GM13977 (cell line): ENCODE data around the gene SUN5.

Experiments used
- DNase-seq: peaks from one replicate; pipeline ENCODE4 v3.0.0; 2012; ENCODE audit warnings: low spot score
- in situ Hi-C: fragments of 300-500 bp; cut with MboI; formaldehyde crosslinking; loops from one replicate; pipeline ENCODE4 v1.12.0; 2022; ENCODE audit warnings: low sequenced_read_pairs, low pct_unique_long_range_greater_than_20kb, mixed read lengths, inconsistent platforms; ENCODE audit not compliant: unreplicated experiment
- TF ChIP-seq, protein P1 (sequence below): IDR thresholded peaks from 2 replicates; pipeline ENCODE4 v1.5.1; 2012; ENCODE audit warnings: mild to moderate bottlenecking, control low read depth; ENCODE audit not compliant: insufficient read depth; ENCODE audit errors: extremely low read depth, missing control alignments

The SUN5 gene

GRCh38 chr20:33026779-33027759 lies 22.8 kb upstream of the SUN5 start:
- TF ChIP-seq, protein P1, sequence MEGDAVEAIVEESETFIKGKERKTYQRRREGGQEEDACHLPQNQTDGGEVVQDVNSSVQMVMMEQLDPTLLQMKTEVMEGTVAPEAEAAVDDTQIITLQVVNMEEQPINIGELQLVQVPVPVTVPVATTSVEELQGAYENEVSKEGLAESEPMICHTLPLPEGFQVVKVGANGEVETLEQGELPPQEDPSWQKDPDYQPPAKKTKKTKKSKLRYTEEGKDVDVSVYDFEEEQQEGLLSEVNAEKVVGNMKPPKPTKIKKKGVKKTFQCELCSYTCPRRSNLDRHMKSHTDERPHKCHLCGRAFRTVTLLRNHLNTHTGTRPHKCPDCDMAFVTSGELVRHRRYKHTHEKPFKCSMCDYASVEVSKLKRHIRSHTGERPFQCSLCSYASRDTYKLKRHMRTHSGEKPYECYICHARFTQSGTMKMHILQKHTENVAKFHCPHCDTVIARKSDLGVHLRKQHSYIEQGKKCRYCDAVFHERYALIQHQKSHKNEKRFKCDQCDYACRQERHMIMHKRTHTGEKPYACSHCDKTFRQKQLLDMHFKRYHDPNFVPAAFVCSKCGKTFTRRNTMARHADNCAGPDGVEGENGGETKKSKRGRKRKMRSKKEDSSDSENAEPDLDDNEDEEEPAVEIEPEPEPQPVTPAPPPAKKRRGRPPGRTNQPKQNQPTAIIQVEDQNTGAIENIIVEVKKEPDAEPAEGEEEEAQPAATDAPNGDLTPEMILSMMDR: no peak
- DNase-seq: no peak
- in situ Hi-C loops: no loop called here

GRCh38 chr20:33026072-33026778 lies 22.0 kb upstream of the SUN5 start:
- TF ChIP-seq, protein P1: no peak
- in situ Hi-C loops: no loop called here
- DNase-seq: no peak

- TF ChIP-seq, protein P1: no peak
- no peak for DNase-seq
- in situ Hi-C loops: no loop called here
These were observed 21.2 kb upstream of the SUN5 start for GRCh38 chr20:33025318-33025876.

DNA sequence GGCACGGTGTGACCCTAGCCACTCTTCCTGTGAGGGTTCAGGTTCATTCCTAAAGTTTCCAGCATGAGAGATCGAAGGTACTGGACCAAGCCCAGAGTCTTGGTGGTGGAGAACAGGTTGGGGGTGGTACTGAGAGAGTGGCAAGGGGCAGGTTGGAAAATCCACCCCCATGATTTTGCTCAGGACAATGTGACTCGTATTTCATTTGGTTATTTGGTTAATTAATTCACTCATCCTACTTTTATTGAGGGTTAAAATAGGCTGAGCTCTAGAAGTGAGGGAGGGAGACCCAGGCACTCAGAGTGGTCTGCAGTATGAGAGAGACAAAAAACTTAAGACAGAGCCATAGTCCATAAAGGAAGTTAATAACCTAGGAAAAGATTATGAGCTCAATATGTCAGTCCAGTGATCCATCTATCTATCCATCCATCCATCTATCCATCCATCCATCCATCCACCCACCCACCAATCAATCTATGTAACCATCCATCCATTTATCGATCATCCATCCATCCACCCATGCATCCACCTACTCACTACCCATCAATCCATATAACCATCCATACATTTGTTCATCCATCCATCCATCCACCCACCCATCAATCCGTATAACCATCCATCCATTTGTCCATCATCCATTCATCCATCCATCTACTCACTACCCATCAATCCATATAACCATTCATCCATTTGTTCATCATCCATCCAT lies 20.5 kb upstream of the SUN5 start:
- TF ChIP-seq, protein P1: no peak
- no peak for DNase-seq
- in situ Hi-C loops: no loop called here

DNA sequence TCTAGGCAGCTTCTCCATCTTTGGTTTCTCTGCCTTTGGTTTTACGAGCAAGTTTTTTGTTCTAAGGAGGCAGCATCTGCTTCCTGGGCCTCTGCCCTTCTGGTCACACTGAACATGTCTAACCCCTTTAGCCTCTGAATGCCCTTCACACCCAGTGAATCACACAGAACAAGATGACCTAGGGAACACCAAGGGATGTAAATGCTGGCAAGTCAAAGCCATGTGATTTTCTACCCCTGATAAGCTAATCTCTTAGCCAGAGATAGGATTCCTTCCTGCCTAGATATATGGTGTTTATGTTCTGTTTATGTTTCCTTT lies 20.0 kb upstream of the SUN5 start:
- in situ Hi-C loops: no loop called here
- TF ChIP-seq, protein P1: no peak

More for the DNA sequence above, 20.0 kb upstream of the SUN5 start:
- no peak for DNase-seq
